ENCODE results near the gene WDR47. TPM values are rescaled to one million over a fixed set of nuclear protein-coding genes. Genes with fewer than 3 reads are reported as not detected.

WDR47 gene
- total RNA-seq, 1 experiment from 2014 or later, result 6.6 TPM

- H3K4me3 Mint-ChIP-seq, result peak overlapping the region; percentile 7 to 72
- Histone ChIP-seq H2BK5ac (ENCODE audit: insufficient read length, low read length) (no peak overlapping the region), H3K79me2 (ENCODE audit: insufficient read depth, low read length) (no peaks in the 10 kb centered on the region; the same call in 1 of the 2 replicates), H3K23ac (ENCODE audit: insufficient read length, low read depth, low read length) (no peak overlapping the region), H3T11ph (ENCODE audit: low read length) (peak overlapping the region; percentile 67), H2BK12ac (ENCODE audit: insufficient read length, low read depth, low read length) (no peak overlapping the region), H4K91ac (ENCODE audit: insufficient read length, low read depth, low read length) (no peak overlapping the region), H3K18ac (ENCODE audit: insufficient read length, low read depth, low read length) (no peak overlapping the region), H2AK5ac (ENCODE audit: insufficient read length, low read length) (no peak overlapping the region), H3K9me3 (ENCODE audit: control insufficient read depth, low read depth, low read length) (no peaks in the 10 kb centered on the region), H2AFZ (ENCODE audit: low read length) (no peak overlapping the region), H3K9ac (ENCODE audit: extremely low read depth, insufficient read length, low read length) (no peak overlapping the region), H3K4me2 (ENCODE audit: insufficient read depth, insufficient read length, low read length) (peak overlapping the region; percentile 12), H4K8ac (replicated peaks; ENCODE audit: insufficient read length, low read depth, low read length) (no peak overlapping the region), H3K4me1 (ENCODE audit: insufficient read depth, low read length) (peaks cover 9% of the 10 kb centered on the region; the same call in 1 of the 2 replicates), H3K23me2 (ENCODE audit: insufficient read length, low read depth, low read length, poor library complexity, severe bottlenecking) (no peaks in the 10 kb centered on the region), H3K4ac (ENCODE audit: low read depth, low read length) (no peak overlapping the region), H3K27ac (ENCODE audit: insufficient read length, low read depth, low read length) (peak overlapping the region; percentile 61), H3K79me1 (ENCODE audit: insufficient read depth, low read depth, low read length, poor library complexity, severe bottlenecking) (peaks cover 2% of the 10 kb centered on the region), H3K14ac (ENCODE audit: insufficient read depth, low read length) (no peak overlapping the region), H4K5ac (ENCODE audit: insufficient read length, low read depth, low read length) (no peak overlapping the region), H3K56ac (ENCODE audit: insufficient read length, low read depth, low read length) (no peak overlapping the region), H2BK120ac (ENCODE audit: low read depth, low read length, poor library complexity, severe bottlenecking) (no peak overlapping the region), H2BK20ac (ENCODE audit: low read depth, low read length, poor library complexity, severe bottlenecking) (no peak overlapping the region), H4K20me1 (ENCODE audit: control insufficient read depth, insufficient read depth, insufficient read length) (no peaks in the 10 kb centered on the region), H2BK15ac (ENCODE audit: low read depth, low read length) (no peak overlapping the region), H3K27me3 (ENCODE audit: insufficient read depth, low read length) (no peaks in the 10 kb centered on the region)
- H3K9me3 Mint-ChIP-seq, result no peaks in the 10 kb centered on the region
- H3K27me3 Mint-ChIP-seq (ENCODE audit: low read depth), result no peaks in the 10 kb centered on the region
- H3K4me1 Mint-ChIP-seq, result peaks cover 25% of the 10 kb centered on the region in 2 experiments
- H3K27ac Mint-ChIP-seq, result peak overlapping the region; percentile 55 to 97 (median 94)
- DNase-seq, result peak; percentile 43
- peaks cover 10 to 28% (median 13%) of the 10 kb centered on the region in 3 experiments for H3K36me3 Mint-ChIP-seq (ENCODE audit: insufficient read depth in 1 of 3, low read depth in 3 of 3)
- WGBS (ENCODE audit: extremely low coverage, insufficient read length, low lambda C conversion rate), result no CpG with 5 or more reads among the region's 6 CpGs
- no peak for TF ChIP-seq CTCF (conservative IDR thresholded peaks at IDR 0.05)
Measured at GRCh38 chr1:108947871-108948525, 93.9 kb downstream of the WDR47 start.
